Cardiac fibroblast (primary cell): ENCODE measurements around the gene FUCA1.

Experiments
- DNase-seq, 2 donors: peaks; one replicate each; pipeline versions ENCODE4 v3.0.0 to v3.0.0-alpha.2; 2010; ENCODE audit warnings: low read depth in 2 of 2
- H3K4me3 ChIP-seq, 2 donors: replicated peaks in 1 of 2; 1 replicate in 1 of 2; 2 replicates in 1 of 2; pipeline ENCODE4 v1.5.1; 2011; ENCODE audit warnings: low read depth in 2 of 2, low read length in 2 of 2, mild to moderate bottlenecking in 2 of 2, moderate library complexity in 1 of 2
- CTCF ChIP-seq: IDR thresholded peaks from one replicate; pipeline ENCODE4 v1.5.1; 2011; ENCODE audit warnings: low read depth, mild to moderate bottlenecking, low read length, inconsistent platforms

FUCA1 gene

GRCh38 chr1:23798662-23799142 lies 69.4 kb downstream of the FUCA1 start:
- H3K4me3 ChIP-seq: no peak overlapping the region
- no peak for TF ChIP-seq CTCF
- no peak for DNase-seq

- no peak overlapping the region for H3K4me3 ChIP-seq
- DNase-seq: no peak
- TF ChIP-seq CTCF: no peak
Observed at GRCh38 chr1:23797478-23798448, 70.3 kb downstream of the FUCA1 start.

DNA sequence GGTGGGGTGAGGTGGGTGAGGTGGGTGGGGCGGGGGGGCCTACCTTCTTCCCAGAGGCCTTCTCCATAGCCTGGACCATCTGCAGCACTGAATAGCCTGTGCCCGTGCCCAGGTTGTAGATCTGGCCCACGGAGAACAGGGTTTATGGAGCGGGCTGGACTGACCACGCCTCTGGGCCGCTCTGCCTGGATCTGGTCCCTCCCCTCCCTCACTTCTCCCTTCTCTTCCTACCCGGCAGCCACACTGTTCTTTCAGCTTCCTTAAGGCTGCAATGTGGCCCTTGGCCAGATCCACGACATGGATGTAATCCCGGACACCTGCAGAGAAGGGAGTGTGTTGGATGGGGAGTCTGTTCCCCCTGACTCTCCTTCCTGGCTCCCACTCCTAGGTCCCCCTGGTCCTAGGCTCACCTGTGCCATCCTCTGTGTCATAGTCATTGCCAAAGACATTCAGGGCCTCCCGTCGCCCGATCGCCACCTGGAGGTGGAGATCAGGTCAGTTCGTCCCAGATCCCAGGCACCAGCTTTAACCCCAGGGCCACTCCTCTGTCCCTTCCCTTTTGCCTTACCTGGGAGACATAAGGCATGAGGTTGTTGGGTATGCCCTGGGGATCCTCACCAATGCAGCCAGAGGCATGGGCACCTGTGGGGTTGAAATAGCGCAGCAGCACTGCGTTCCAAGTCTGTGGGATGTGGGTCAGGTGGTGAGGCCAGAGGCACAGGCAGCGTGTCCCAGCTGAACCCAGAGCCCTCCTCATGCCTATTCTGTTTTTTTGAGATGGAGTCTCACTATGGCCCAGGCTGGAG lies 71.4 kb downstream of the FUCA1 start:
- TF ChIP-seq CTCF: no peak
- no peak overlapping the region for H3K4me3 ChIP-seq
- no peak for DNase-seq

DNA sequence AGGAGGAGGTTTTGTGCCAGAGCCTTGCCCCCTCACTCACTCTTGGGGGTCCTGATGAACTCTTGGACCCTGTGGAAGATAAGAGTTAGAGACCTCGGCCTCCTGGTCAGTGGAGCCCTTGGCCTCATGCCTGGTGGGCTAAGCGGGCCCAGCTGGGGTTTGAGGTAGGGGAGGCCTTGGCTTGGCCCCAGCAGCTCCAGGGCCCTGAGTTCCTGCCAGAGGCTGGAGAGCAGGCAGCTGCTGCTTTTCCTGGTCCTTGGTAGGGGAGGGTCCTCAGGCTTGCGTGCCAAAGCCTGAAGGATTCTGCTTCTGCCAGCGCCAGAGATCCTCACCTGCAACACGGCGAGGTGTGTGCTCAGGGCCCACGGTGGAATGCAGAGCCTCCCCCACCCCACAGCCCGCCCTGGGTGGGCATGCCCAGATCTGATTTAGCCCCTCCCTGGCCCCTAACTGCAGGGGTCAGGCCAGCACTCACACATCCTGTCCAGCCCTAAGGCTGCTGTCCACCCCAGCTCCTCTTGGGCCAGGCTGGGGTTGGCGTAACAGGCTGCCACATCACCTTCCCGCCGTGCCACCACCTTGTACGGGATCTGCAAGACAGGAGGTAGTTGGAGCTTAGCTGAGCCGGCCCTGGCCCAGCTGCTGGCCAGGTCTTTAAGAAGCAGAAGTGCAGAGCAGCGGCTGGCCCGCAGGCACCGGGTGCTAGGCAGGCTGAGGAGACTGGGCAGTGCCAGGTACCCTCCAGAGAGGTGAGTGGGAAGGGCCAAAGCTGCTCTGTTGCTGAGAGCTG lies 72.2 kb downstream of the FUCA1 start:
- no peak overlapping the region for H3K4me3 ChIP-seq
- DNase-seq: no peak
- TF ChIP-seq CTCF: no peak
